Fibroblast of pulmonary artery (primary cell): Measurements from ENCODE around the gene C16orf46.

Experiments used
- DNase-seq: peaks from one replicate; pipeline ENCODE4 v3.0.0-alpha.2; 2010; ENCODE audit warnings: low read depth
- H3K4me3 ChIP-seq: replicated peaks from 2 replicates; pipeline ENCODE4 v1.5.1; 2011; ENCODE audit warnings: low read depth, mild to moderate bottlenecking, control low read depth, low read length, moderate library complexity
- CTCF ChIP-seq: IDR thresholded peaks from 2 replicates; pipeline ENCODE4 v1.5.1; 2011; ENCODE audit warnings: mild to moderate bottlenecking, control low read depth, low read length, inconsistent platforms; ENCODE audit errors: missing control alignments

Gene C16orf46

GRCh38 chr16:81107511-81107910 lies 30.5 kb upstream of the C16orf46 start:
- no peak for TF ChIP-seq CTCF
- DNase-seq: no peak
- no peak overlapping the region for H3K4me3 ChIP-seq

DNA sequence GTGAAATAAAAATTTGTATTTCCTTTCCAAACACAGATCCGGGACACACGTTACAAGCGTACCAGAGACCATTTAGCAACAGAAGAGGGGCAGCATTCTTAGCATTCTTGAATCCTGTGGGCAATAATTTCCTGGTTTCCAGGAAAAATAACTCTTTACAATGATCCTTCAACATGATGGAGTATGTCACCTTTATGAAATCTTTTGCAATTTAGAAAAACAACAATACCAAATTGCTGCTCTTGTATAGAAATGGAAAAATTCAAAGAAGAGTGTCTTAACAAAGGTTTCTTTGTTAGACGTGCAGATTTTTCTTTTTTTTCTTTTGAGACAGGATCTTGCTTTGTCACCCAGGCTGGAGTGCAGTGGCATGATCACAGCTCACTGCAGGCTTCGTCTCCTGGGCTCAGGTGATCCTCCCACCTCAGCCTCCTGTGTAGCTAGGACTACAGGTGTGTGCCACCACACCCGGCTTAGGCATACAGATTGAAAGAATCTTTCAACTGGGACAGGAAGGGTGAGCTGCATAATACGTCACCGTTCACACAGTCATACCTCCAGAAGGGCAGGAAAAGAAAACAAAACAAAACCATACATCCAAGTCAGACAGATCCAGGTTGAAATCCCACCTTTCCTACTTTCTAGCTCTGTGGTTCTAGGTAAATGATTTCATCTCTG lies 29.9 kb upstream of the C16orf46 start:
- TF ChIP-seq CTCF: no peak
- no peak overlapping the region for H3K4me3 ChIP-seq
- DNase-seq: peak; percentile 37

GRCh38 chr16:81105946-81106345 lies 28.9 kb upstream of the C16orf46 start:
- H3K4me3 ChIP-seq: no peak overlapping the region
- no peak for TF ChIP-seq CTCF
- DNase-seq: no peak

GRCh38 chr16:81101702-81102101 lies 24.7 kb upstream of the C16orf46 start:
- H3K4me3 ChIP-seq: no peak overlapping the region
- no peak for DNase-seq
- no peak for TF ChIP-seq CTCF

- DNase-seq: no peak
- TF ChIP-seq CTCF: no peak
- no peak overlapping the region for H3K4me3 ChIP-seq
Measured at GRCh38 chr16:81099958-81100357, 22.9 kb upstream of the C16orf46 start.

DNA sequence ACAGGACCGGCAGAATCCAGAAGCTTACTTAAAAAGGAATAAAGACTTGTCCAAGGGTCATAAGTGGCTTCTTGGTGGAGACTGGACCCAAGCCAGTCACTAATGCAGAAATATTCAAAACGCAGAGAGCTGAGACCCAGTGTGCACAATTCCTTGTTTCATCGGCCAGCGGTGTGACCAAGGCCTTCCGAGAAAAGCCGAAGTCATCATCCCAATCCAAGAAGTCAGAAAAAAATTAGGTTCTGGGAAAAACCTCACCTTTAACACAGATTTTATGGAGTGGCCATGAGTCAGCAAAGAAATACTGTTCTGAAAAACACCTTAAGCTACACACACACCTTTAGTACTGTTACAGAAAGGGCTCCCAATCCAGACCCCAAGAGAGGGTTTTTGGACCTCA lies 20.2 kb upstream of the C16orf46 start:
- no peak overlapping the region for H3K4me3 ChIP-seq
- DNase-seq: no peak
- no peak for TF ChIP-seq CTCF

DNA sequence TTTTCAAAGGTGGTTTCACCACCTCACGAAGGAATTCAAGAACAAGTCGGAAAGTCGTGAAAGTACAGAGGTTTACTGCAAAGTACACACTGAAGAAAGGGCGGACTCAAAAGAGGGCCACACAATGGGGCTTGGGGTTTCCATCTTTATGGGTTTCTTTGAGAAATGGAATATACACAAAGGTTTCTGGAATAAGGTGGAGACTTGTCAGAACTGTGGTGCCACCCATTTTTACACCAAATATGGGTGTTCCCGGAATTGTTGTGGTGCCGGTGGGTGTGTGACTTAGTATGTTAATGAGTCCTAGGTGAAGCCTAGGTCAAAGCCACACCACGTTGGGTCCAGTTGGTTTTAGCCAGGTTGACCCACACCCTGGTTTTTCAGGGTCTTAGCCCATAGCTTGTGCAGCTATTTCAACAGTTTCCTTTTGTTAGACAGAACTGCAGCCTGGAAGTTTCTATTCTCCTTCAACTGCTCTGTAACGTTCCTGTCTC lies 19.7 kb upstream of the C16orf46 start:
- no peak for TF ChIP-seq CTCF
- peak overlapping the region; percentile 4 for H3K4me3 ChIP-seq
- no peak for DNase-seq
